Measurements from ENCODE around the gene UNK.

The UNK gene

DNA sequence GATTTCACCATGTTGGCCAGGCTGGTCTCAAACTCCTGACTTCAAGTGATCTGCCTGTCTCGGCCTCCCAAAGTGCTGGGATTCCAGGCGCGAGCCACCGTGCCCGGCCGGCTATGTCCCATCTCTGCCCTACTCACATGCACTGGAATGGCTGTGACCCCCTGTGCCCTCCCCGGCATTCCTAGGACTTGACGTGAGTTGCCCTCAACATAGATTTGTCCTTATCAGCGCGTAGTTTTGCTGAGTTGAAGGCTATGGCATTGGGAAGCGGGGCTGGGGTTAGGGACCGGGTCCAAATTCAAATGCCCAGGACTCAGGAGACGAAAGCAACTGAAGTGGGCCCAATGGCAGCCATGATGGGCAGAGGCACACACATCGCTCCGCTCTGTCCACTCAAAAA lies 53.8 kb downstream of the UNK start:
- Mint-ChIP-seq H3K36me3 (ENCODE audit: low read depth) (no peaks in the 10 kb centered on the region), H3K27me3 (ENCODE audit: low read depth) (no peaks in the 10 kb centered on the region), H3K27ac (no peak overlapping the region), H3K9me3 (no peaks in the 10 kb centered on the region), H3K4me1 (peaks cover 7% of the 10 kb centered on the region), H3K4me3 (no peak overlapping the region)
- TF ChIP-seq, protein P1, sequence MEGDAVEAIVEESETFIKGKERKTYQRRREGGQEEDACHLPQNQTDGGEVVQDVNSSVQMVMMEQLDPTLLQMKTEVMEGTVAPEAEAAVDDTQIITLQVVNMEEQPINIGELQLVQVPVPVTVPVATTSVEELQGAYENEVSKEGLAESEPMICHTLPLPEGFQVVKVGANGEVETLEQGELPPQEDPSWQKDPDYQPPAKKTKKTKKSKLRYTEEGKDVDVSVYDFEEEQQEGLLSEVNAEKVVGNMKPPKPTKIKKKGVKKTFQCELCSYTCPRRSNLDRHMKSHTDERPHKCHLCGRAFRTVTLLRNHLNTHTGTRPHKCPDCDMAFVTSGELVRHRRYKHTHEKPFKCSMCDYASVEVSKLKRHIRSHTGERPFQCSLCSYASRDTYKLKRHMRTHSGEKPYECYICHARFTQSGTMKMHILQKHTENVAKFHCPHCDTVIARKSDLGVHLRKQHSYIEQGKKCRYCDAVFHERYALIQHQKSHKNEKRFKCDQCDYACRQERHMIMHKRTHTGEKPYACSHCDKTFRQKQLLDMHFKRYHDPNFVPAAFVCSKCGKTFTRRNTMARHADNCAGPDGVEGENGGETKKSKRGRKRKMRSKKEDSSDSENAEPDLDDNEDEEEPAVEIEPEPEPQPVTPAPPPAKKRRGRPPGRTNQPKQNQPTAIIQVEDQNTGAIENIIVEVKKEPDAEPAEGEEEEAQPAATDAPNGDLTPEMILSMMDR (IDR thresholded peaks at IDR 0.05; ENCODE audit: unreplicated experiment in 3 of 3): no peak

DNA sequence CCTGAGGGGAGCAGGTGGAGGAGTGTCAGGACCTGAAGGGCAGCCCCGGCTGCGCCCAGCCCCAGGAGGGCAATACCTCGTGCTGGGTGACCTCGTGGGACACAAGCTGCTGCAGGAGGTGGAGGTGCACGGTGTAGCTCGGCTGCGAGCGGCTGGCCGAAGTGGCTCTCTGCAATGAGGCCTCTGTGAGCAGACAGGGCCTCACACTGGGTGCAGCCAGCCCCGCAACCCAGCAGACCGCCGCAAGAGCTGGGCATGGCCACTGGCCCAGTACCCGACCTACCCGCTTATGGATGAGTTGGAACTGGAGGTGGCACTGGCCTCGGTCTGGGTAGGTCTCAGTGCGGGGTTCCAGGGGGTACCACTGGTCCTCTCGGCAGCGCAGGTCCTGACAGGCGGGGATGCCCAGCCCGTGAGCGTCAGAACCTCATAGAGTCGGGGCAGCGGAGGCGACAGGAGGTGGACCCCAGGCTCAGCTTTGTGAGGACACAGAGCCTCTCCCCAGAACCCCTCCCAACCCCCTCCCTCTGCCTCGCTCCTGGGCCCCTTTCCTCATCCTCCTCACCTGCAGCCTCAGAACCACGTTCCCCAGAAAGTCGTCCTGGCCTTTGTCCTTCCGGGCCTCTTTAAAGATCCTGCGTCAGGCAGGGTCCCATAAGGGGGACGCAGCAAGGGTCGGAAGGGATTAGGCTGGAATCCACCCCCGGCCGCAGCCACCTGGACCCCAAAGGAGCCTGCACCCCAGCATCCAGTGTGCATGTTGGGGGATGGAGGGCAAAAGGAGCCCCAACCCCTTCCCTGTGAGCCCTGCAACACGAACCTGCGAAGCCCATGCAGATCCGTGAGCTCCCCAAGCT lies 55.6 kb downstream of the UNK start:
- Mint-ChIP-seq H3K27ac (no peak overlapping the region), H3K9me3 (no peaks in the 10 kb centered on the region), H3K4me3 (no peak overlapping the region), H3K27me3 (ENCODE audit: low read depth) (no peaks in the 10 kb centered on the region), H3K4me1 (no peaks in the 10 kb centered on the region), H3K36me3 (ENCODE audit: low read depth) (no peaks in the 10 kb centered on the region)
- TF ChIP-seq, protein P1 (IDR thresholded peaks at IDR 0.05; ENCODE audit: unreplicated experiment in 3 of 3): no peak

DNA sequence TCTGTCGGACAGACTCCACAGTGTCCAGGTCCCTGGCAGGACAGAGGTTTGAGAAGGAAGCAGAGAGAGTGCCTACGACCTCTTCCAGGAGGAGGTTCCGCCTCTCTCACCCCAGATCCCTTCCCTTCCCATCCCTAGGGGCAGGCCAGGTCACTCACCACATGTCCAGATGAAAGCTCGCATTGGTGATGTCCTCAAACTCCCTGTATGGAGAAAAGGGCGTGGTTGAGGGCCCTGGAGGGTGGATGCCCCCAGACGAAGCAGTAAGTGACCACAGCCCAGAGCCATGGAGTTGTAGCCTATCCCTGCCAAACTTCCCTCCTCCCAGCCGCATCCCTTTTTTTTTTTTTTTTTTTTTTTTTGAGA lies 56.2 kb downstream of the UNK start:
- peaks cover 6% of the 10 kb centered on the region for H3K4me1 Mint-ChIP-seq
- no peaks in the 10 kb centered on the region for H3K9me3 Mint-ChIP-seq
- TF ChIP-seq, protein P1 (IDR thresholded peaks at IDR 0.05; ENCODE audit: unreplicated experiment in 3 of 3): no peak
- no peak overlapping the region for H3K4me3 Mint-ChIP-seq
- H3K36me3 Mint-ChIP-seq (ENCODE audit: low read depth): peaks cover 5% of the 10 kb centered on the region
- H3K27ac Mint-ChIP-seq: no peak overlapping the region
- no peaks in the 10 kb centered on the region for H3K27me3 Mint-ChIP-seq (ENCODE audit: low read depth)

DNA sequence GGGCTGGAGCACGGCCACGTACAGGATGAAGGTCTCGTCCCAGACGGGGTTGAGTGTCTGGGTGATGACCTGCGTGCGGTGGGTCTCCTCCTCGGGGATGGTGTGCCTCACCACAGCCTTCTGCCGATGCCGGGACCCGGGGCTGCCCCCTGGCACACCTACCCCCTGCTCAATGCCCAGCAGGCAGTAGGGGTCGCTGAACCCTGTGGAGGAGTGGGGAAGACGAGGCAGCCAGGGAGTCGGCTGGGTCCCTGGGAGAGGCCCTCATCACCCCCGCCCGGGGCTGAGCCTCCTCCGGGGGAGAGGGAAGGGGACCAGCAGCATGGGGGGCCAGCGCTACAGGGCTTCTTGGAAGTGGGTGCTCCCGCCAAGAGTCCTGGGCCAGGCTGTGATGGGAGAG lies 57.8 kb downstream of the UNK start:
- Mint-ChIP-seq H3K9me3 (no peaks in the 10 kb centered on the region), H3K27ac (no peak overlapping the region), H3K27me3 (ENCODE audit: low read depth) (no peaks in the 10 kb centered on the region), H3K36me3 (ENCODE audit: low read depth) (peaks cover 11% of the 10 kb centered on the region), H3K4me1 (peaks cover 11% of the 10 kb centered on the region), H3K4me3 (no peak overlapping the region)
- TF ChIP-seq, protein P1 (IDR thresholded peaks at IDR 0.05; ENCODE audit: unreplicated experiment in 3 of 3): no peak

DNA sequence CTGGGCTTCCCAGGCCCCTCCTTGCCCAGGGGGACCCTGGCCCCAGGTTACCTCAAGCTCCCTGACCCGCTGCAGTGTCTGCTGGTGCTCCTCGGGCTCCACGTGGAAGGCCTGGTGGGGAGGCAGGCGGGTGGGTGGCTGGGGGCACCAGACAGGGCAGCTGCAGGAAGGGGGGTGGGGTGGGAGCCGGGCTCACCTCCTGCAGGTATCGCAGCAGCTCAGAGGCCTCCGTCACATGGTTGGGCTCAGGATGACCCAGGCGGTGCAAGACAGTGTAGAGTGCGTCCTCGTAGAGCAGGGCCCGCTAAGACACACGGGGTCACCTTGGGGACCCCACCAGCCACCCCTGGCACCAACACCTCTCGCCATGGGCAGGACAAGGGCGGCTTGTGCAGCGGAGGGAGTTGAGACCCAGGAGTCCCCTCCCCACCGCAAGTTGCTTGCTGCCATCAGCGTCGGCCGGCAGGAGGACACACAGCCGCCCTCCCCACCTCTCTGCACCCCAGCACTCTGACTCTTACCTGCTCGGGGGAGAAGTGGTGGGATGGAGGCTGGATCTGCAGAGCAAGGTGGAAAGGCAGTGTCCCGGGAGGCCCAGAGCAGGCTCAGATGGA lies 58.5 kb downstream of the UNK start:
- Mint-ChIP-seq H3K4me3 (no peak overlapping the region), H3K4me1 (peaks cover 11% of the 10 kb centered on the region), H3K27ac (no peak overlapping the region), H3K36me3 (ENCODE audit: low read depth) (peaks cover 17% of the 10 kb centered on the region), H3K9me3 (no peaks in the 10 kb centered on the region), H3K27me3 (ENCODE audit: low read depth) (no peaks in the 10 kb centered on the region)
- TF ChIP-seq, protein P1 (IDR thresholded peaks at IDR 0.05; ENCODE audit: unreplicated experiment in 3 of 3): no peak

Measured in nephron (organoid).